Neuron (in vitro differentiated cells): ENCODE measurements around the gene EIF3A.

Experiments used
- H2AFZ ChIP-seq: one replicate; pipeline ENCODE4 v1.6.1; 2013; ENCODE audit warnings: low read depth, mild to moderate bottlenecking, inconsistent platforms, low read length, moderate library complexity
- H3K27me3 ChIP-seq: one replicate; pipeline ENCODE4 v1.6.1; 2013; ENCODE audit warnings: low read length; ENCODE audit not compliant: insufficient read depth
- H3K36me3 ChIP-seq: one replicate; pipeline ENCODE4 v1.6.1; 2013; ENCODE audit warnings: low read length; ENCODE audit not compliant: insufficient read depth
- H3K4me1 ChIP-seq: one replicate; pipeline ENCODE4 v1.6.1; 2013; ENCODE audit warnings: low read length; ENCODE audit not compliant: insufficient read depth
- H3K4me3 ChIP-seq: 2 replicates; pipeline ENCODE4 v1.5.1; 2013; ENCODE audit warnings: mild to moderate bottlenecking, low read length, moderate library complexity
- H3K9me3 ChIP-seq: one replicate; pipeline ENCODE4 v1.6.1; 2013; ENCODE audit warnings: low read length

EIF3A gene

DNA sequence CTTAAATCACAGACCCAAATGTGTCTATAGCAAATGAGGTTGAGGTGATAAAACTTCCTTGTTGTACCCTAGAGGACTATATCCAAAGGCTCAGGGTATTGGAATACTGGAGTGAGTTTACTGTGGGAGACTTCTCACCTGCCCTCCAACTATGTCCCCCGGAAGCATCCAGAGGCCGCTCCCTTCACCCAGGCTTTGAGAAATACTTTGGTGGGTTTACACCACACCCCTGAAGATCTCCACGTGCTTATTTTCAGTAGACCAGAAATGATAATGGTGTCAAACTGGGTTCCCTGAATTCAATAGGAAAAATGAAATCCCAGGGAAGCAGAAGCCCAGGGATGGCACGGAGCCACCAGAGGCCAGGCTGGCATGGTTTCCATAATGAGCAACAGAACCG, 82.4 kb downstream of the EIF3A start:
- H3K9me3 ChIP-seq = no peaks in the 10 kb centered on the region
- no peak overlapping the region for H3K4me3 ChIP-seq
- H2AFZ ChIP-seq = no peak overlapping the region
- H3K4me1 ChIP-seq = no peaks in the 10 kb centered on the region
- no peaks in the 10 kb centered on the region for H3K36me3 ChIP-seq
- peaks cover 13% of the 10 kb centered on the region for H3K27me3 ChIP-seq

DNA sequence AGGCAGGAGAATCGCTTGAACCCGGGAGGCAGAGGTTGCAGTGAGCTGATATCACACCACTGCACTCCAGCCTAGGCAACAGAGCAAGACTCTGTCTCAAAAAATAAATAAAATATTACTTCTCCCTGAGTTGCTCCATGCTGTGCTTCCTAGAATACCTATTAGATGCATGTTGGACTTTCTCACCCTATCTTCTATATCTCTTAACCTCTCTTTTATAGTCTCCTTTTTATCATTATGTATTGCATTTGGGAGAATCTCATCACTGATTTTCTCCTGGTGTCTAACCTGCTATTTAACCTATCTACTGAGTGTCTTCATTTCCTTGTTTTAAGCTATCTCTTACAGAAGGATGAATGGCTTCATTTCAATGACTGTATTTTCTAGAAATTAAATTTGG, 83.2 kb downstream of the EIF3A start:
- Histone ChIP-seq H3K4me1 (no peaks in the 10 kb centered on the region), H3K36me3 (no peaks in the 10 kb centered on the region), H3K9me3 (no peaks in the 10 kb centered on the region), H2AFZ (no peak overlapping the region), H3K4me3 (no peak overlapping the region), H3K27me3 (peaks cover 13% of the 10 kb centered on the region)

DNA sequence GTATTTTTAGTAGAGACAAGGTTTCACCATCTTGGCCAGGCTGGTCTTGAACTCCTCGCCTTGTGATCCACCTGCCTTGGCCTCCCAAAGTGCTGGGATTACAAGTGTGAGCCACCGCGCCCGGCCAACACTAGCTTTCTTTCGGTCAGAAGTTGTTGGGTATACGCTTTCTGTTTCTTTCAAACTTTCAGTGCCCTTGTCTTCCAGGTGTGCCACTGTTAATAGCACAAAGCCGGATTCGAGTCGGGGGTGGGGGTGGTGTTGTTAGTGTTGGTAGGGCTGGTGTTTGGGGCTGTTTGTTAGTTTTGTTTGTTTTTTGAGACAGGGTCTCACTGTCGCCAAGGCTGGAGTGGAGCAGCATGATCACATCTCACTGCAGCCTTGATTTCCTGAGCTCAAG, 84.9 kb downstream of the EIF3A start:
- no peaks in the 10 kb centered on the region for H3K4me1 ChIP-seq
- no peak overlapping the region for H2AFZ ChIP-seq
- peaks cover 10% of the 10 kb centered on the region for H3K27me3 ChIP-seq
- H3K4me3 ChIP-seq = no peak overlapping the region
- H3K9me3 ChIP-seq = no peaks in the 10 kb centered on the region
- no peaks in the 10 kb centered on the region for H3K36me3 ChIP-seq

DNA sequence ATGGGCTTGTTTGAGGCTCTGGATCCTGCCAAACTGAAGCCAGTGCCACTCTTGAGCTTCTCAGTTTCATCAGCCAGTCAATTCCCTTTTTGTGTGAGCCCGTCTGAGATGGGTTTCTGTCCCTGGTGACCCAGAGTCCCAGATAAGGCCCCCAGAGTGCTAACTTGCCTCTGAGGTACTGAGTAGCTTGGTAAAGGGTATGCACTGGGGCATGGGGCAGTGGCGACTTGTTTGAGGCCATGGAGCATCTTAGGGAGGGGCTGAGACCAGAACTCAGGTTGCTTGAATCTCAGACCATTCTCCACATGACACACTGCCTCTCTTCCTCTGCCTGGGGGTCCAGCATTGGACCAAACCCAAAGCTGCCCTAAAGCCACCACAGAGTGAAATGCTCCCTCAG, 86.3 kb downstream of the EIF3A start:
- Histone ChIP-seq H3K4me3 (no peak overlapping the region), H3K9me3 (no peaks in the 10 kb centered on the region)

DNA sequence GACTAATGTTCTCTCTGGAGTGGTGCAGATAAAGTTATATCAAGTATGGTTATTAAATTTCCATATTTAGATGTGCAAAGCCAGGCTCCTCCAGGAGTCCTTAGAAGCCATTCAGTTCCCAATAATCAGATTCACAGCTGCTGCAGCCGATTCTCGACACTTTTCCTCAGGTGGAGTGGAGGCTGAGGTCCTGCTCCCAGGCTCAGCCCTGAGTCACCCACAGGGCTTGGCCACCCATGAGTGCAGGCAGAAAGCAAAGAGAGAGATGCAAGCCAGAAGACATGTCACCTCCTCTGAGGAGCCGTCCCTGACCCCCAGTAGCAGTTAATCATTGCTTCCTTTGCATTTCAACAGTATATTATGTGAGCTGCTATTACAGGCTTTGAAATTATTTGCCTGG, 87.4 kb downstream of the EIF3A start:
- Histone ChIP-seq H3K4me1 (no peaks in the 10 kb centered on the region), H3K9me3 (no peaks in the 10 kb centered on the region), H3K27me3 (peaks cover 6% of the 10 kb centered on the region), H2AFZ (no peak overlapping the region), H3K36me3 (no peaks in the 10 kb centered on the region), H3K4me3 (no peak overlapping the region)

More for the DNA sequence above, 86.3 kb downstream of the EIF3A start:
- Histone ChIP-seq H3K27me3 (peaks cover 6% of the 10 kb centered on the region), H3K4me1 (no peaks in the 10 kb centered on the region), H2AFZ (no peak overlapping the region), H3K36me3 (no peaks in the 10 kb centered on the region)

DNA sequence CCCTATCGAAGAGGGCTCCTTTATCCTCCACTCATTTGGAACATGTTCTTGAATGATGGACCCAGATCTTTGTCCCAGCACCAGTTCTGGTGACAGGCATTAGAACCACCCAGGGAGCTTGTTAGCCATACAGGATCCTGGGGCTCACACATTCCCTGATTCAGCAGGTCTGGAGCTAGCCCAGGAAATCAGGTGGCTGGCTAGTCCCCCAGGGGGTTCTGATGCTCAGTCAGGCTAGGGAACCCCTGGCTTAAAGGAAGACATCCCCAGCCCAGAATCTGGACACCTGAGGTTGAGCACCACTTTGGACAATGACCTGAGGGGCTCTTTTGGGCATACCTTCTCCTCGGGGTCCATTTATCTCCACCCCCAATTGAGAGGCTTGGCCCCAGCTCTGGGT, 88.1 kb downstream of the EIF3A start:
- Histone ChIP-seq H2AFZ (no peak overlapping the region), H3K4me3 (no peak overlapping the region), H3K4me1 (no peaks in the 10 kb centered on the region), H3K36me3 (no peaks in the 10 kb centered on the region), H3K27me3 (peaks cover 6% of the 10 kb centered on the region), H3K9me3 (no peaks in the 10 kb centered on the region)

DNA sequence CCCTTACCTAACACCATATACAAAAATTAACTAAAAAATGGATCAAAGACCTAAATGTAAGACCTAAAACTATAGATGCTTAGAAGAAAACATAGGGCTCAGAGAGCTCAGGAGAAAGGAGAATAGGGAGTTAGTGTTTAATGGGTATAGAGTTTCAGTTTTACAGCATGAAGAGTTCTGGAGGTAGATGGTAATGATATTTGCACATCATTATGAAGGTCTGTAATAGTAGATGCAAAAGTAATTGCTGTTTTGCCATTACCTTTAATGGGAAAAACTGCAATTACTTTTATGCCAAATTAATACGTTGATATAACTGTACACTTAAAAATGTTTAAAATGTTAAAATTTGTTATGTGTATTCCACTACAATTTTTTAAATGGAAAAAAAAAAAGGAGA, 90.3 kb downstream of the EIF3A start:
- no peaks in the 10 kb centered on the region for H3K4me1 ChIP-seq
- H3K27me3 ChIP-seq = peaks cover 6% of the 10 kb centered on the region
- no peaks in the 10 kb centered on the region for H3K9me3 ChIP-seq
- no peak overlapping the region for H2AFZ ChIP-seq
- no peak overlapping the region for H3K4me3 ChIP-seq
- H3K36me3 ChIP-seq = no peaks in the 10 kb centered on the region

DNA sequence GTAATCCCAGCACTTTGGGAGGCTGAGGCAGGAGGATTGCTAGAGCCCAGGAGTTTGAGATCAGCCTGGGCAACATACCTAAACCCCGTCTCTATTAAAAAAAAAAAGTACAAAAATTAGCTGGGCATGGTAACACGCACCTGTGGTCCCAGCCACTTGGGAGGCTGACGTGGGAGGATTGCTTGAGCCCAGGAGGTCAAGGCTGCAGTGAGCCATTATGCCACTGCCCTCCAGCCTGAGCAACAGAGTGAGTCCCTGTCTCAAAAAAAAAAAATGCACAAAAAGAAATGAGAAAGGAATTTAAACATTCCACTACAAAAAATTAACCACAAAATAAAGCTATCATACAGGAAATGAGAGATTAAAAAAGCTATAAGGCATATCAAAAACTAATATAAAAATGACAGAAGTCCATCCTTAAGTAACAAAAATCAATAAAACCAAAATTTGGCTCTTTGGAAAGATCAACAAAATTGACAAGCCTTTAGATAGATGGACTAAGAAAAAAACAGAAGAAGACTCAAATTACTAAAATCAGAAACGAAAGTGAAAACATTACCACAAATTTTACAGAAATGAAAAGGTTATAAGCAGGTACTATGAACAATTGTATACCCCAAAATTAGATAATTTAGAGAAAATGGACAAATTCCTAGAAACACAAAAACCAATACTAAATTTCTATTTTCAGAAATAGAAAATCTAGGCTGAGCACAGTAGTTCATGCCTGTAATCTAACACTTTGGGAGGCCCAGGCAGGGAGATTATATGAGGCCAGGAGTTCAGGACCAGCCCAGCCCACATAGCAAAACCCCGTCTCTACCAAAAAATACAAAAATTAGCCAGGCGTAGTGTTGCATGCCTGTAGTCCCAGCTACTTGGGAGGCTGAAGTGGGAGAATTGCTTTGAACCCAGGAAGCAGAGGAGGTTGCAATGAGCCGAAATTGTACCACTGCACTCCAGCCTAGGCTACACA, 93.5 kb downstream of the EIF3A start:
- no peaks in the 10 kb centered on the region for H3K9me3 ChIP-seq
- H2AFZ ChIP-seq = no peak overlapping the region
- peaks cover 6% of the 10 kb centered on the region for H3K4me1 ChIP-seq
- peaks cover 3% of the 10 kb centered on the region for H3K27me3 ChIP-seq
- H3K36me3 ChIP-seq = no peaks in the 10 kb centered on the region
- no peak overlapping the region for H3K4me3 ChIP-seq

DNA sequence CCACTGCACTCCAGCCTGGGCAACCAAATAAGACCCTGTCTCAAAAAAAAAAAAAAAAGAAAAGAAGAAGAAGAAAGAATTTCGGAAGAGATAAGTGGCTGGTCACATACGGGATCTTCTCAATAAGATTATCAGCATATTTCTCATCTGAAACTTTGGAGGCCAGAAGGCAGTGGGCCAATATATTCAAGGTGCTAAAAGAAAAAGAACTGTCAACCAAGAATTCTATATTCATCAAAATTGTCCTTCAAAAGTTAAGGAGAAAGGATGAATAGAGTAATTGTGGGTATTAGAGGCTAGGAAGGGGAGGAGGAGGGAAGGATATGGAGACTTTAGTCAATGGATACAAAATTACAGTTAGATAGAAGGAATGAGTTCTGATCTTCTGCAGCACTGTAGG, 95.0 kb downstream of the EIF3A start:
- Histone ChIP-seq H2AFZ (no peak overlapping the region), H3K4me3 (no peak overlapping the region), H3K9me3 (no peaks in the 10 kb centered on the region), H3K4me1 (peaks cover 6% of the 10 kb centered on the region), H3K36me3 (no peaks in the 10 kb centered on the region), H3K27me3 (no peaks in the 10 kb centered on the region)
